ENCODE measurements around the gene MIGA2.

DNA sequence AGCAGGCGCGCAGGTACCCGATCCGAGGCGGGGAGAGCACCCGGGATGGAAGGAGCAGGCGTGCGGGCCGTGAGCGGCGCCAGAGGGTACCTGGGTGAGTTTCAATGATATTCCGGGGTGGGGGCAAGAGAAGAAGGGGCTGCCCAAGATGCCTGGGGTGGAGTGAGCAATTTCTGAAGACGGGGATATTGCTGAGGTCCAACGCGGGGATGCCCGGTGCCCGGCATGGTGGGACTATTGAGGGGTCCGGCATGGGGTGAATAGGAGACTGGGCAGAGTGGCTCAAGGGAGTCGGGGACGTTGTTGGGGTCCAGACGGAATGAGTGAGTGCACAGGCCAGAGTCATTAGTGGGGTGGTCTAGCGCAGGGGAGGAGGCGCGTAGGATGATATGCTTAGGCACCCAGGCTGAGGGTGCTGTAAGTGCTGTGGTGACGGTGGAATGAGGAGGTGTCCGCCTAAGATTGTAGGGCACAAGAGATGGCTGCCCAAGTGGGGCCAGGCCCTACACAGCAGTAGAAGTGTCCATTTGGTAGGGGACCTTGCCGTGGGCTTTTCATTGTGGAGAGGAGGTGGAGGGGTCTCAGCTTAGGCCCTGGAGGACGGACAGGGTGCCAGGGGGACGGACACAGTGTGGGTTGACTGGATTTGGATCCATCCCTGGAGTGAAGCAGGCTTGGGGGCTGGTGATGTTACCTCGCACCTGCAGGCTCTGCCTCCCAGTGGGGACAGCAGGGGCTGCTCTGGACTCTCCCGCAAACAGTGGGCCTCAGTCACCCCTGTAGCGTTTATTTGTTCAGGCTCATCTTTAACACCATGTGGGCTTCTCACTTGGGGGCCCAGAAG is 719 bp downstream of the MIGA2 start:
- TF ChIP-seq, protein P1, sequence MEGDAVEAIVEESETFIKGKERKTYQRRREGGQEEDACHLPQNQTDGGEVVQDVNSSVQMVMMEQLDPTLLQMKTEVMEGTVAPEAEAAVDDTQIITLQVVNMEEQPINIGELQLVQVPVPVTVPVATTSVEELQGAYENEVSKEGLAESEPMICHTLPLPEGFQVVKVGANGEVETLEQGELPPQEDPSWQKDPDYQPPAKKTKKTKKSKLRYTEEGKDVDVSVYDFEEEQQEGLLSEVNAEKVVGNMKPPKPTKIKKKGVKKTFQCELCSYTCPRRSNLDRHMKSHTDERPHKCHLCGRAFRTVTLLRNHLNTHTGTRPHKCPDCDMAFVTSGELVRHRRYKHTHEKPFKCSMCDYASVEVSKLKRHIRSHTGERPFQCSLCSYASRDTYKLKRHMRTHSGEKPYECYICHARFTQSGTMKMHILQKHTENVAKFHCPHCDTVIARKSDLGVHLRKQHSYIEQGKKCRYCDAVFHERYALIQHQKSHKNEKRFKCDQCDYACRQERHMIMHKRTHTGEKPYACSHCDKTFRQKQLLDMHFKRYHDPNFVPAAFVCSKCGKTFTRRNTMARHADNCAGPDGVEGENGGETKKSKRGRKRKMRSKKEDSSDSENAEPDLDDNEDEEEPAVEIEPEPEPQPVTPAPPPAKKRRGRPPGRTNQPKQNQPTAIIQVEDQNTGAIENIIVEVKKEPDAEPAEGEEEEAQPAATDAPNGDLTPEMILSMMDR (conservative IDR thresholded peaks at IDR 0.05 in 1 of 2, IDR thresholded peaks at IDR 0.05 in 1 of 2; ENCODE audit: extremely low read depth in 1 of 2, insufficient read depth in 1 of 2, low read depth in 1 of 2, low read length in 2 of 2), result no peak
- no peak for TF ChIP-seq EZH2 (IDR thresholded peaks at IDR 0.05; ENCODE audit: borderline replicate concordance, low read length)

Measured in mammary epithelial cell (primary cell).